Measurements from ENCODE around the gene SLC51B.
"Not testable (repeated sequence)": the region's sequence is repeated elsewhere in the genome, so short reads cannot be mapped to it uniquely, and the experiment has no call there.

DNA sequence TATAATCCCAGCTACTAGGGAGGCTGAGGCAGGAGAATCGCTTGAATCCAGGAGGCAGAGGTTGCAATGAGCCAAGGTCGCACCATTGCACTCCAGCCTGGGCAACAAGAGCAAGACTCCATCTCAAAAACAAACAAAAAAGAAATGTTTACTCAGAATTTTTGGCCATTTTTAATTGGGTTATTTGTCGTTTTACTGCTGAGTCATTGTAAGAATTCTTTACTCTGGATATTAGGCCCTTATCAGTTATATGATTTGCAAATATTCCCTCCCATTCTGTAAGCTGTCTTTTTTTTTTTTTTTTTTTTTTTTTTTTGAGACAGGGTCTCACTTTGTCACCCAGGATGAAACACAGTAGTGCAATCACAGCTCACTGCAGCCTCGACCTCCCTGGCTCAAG lies 34.0 kb upstream of the SLC51B start:
- not testable (repeated sequence) for TF ChIP-seq SP1 (IDR thresholded peaks at IDR 0.05); FOXM1 (IDR thresholded peaks at IDR 0.05; ENCODE audit: borderline replicate concordance); ELF4 (IDR thresholded peaks at IDR 0.05); TARDBP (IDR thresholded peaks at IDR 0.05); FOXK2 (IDR thresholded peaks at IDR 0.05); L3MBTL2 (conservative IDR thresholded peaks at IDR 0.05); BHLHE40 (IDR thresholded peaks at IDR 0.05; ENCODE audit: borderline replicate concordance); SUZ12 (IDR thresholded peaks at IDR 0.05); CTBP1 (IDR thresholded peaks at IDR 0.05; ENCODE audit: borderline replicate concordance); HDGF (IDR thresholded peaks at IDR 0.05; ENCODE audit: borderline replicate concordance); ARNT (IDR thresholded peaks at IDR 0.05)
- TF ChIP-seq, protein P1, sequence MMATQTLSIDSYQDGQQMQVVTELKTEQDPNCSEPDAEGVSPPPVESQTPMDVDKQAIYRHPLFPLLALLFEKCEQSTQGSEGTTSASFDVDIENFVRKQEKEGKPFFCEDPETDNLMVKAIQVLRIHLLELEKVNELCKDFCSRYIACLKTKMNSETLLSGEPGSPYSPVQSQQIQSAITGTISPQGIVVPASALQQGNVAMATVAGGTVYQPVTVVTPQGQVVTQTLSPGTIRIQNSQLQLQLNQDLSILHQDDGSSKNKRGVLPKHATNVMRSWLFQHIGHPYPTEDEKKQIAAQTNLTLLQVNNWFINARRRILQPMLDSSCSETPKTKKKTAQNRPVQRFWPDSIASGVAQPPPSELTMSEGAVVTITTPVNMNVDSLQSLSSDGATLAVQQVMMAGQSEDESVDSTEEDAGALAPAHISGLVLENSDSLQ (IDR thresholded peaks at IDR 0.05), result not testable (repeated sequence)

Data from HEK293T (cell line).